Transverse colon (tissue), 4 donors: ENCODE measurements around the gene KCNK7.

Experiments used
- CTCF ChIP-seq, 5 experiments: fragments of 200-600 bp in 3 of 5; fragments of 450-650 bp in 2 of 5; sonication (generic) in 3 of 5; IDR thresholded peaks; 1 replicate in 2 of 5; 2 replicates in 3 of 5; pipeline ENCODE4 v1.5.1; 2016 to 2017; ENCODE audit warnings: antibody characterized with exemption in 5 of 5, inconsistent platforms in 3 of 5, mild to moderate bottlenecking in 2 of 5, moderate library complexity in 1 of 5
- POLR2A ChIP-seq: fragments of 450-650 bp; IDR thresholded peaks from one replicate; pipeline ENCODE4 v1.6.1; 2016; ENCODE audit warnings: antibody characterized with exemption, mild to moderate bottlenecking, moderate library complexity
- POLR2AphosphoS5 ChIP-seq, 3 donors: sonication (generic); formaldehyde crosslinking; IDR thresholded peaks; one replicate each; pipeline ENCODE4 v1.6.1; 2016; ENCODE audit warnings: antibody characterized with exemption in 3 of 3

- no peak for TF ChIP-seq POLR2A
- TF ChIP-seq CTCF (IDR thresholded peaks at IDR 0.05), result no peak
- TF ChIP-seq POLR2AphosphoS5 (IDR thresholded peaks at IDR 0.05), result no peak
Measured at GRCh38 chr11:65620666-65621065, 25.1 kb upstream of the KCNK7 start.
